H7 (cell line): ENCODE results near the gene TLL2. TPM values are rescaled to one million over a fixed set of nuclear protein-coding genes. Genes with fewer than 3 reads are reported as not detected.
A peak's percentile ranks its signal among the peaks of the same experiment; 100 is the strongest.

ENCODE experiments used
- DNase-seq: peaks from one replicate; pipeline ENCODE4 v3.0.0; 2012
- H3K27me3 ChIP-seq: 2 replicates; pipeline ENCODE4 v1.6.0; 2011; ENCODE audit warnings: mild to moderate bottlenecking, low read length; ENCODE audit not compliant: control insufficient read depth, insufficient read depth
- H3K36me3 ChIP-seq: replicated peaks from 2 replicates; pipeline ENCODE4 v1.5.1; 2011; ENCODE audit warnings: low read length; ENCODE audit not compliant: control insufficient read depth, insufficient read depth
- H3K4me3 ChIP-seq: 2 replicates; pipeline ENCODE4 v1.5.1; 2011; ENCODE audit warnings: low read depth, mild to moderate bottlenecking, control low read depth, low read length, moderate library complexity; ENCODE audit not compliant: insufficient read depth
- total RNA-seq: library from RNA; depleted of rRNA; stranded (reverse); fragments of >200 nt; shearing (Covaris generic); gene quantifications from 2 replicates; pipeline ENCODE4 v1.2.3, GENCODE V29; 2014

The TLL2 gene
- total RNA-seq, 1 experiment from 2014 or later: 2.5 TPM

- H3K27me3 ChIP-seq: no peaks in the 10 kb centered on the region; the same call in 1 of the 2 replicates
- peak; percentile 46 for DNase-seq
- no peaks in the 10 kb centered on the region for H3K36me3 ChIP-seq
Measured at GRCh38 chr10:96339956-96340904, 173.5 kb downstream of the TLL2 start.

GRCh38 chr10:96339383-96339782, 174.3 kb downstream of the TLL2 start:
- Histone ChIP-seq H3K4me3 (no peak overlapping the region), H3K27me3 (no peaks in the 10 kb centered on the region; the same call in 1 of the 2 replicates), H3K36me3 (no peaks in the 10 kb centered on the region)
- no peak for DNase-seq

More at GRCh38 chr10:96339956-96340904, 173.5 kb downstream of the TLL2 start:
- H3K4me3 ChIP-seq: no peak overlapping the region

DNA sequence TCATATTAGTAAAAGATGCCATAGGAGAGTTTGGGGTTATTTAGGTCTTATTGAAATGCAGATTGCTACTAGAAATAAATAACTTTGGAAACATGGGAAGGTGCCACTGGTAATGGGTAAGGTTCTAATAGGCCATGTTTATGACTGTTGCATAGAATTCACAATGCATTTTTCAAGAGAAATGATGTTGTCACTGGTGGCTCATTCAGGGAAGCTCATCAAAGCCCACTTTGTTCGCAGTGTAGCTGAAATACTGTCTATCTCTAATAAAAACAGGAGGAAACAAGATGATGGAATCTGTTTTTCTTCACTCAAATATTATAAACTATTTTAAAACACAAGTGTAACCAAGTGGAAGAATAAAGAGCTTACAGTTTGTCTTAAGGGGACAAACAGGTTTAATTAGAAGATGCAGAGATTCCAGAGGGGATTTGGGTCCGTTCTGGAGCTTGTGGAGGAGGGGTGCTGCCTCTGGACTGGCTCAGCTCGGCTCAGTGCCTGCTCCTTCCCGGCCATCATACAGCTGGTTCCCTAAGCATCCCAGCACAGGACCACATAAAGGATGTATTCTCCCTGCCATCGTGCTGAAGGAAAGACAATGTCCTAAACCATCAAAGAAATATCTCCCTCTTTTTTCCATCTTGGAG, 175.3 kb downstream of the TLL2 start:
- Histone ChIP-seq H3K4me3 (no peak overlapping the region), H3K36me3 (no peaks in the 10 kb centered on the region), H3K27me3 (no peaks in the 10 kb centered on the region; the same call in 1 of the 2 replicates)
- DNase-seq: no peak

- Histone ChIP-seq H3K27me3 (no peaks in the 10 kb centered on the region), H3K4me3 (no peak overlapping the region), H3K36me3 (no peaks in the 10 kb centered on the region)
- DNase-seq: no peak
Measured at GRCh38 chr10:96337106-96337505, 176.6 kb downstream of the TLL2 start.

DNA sequence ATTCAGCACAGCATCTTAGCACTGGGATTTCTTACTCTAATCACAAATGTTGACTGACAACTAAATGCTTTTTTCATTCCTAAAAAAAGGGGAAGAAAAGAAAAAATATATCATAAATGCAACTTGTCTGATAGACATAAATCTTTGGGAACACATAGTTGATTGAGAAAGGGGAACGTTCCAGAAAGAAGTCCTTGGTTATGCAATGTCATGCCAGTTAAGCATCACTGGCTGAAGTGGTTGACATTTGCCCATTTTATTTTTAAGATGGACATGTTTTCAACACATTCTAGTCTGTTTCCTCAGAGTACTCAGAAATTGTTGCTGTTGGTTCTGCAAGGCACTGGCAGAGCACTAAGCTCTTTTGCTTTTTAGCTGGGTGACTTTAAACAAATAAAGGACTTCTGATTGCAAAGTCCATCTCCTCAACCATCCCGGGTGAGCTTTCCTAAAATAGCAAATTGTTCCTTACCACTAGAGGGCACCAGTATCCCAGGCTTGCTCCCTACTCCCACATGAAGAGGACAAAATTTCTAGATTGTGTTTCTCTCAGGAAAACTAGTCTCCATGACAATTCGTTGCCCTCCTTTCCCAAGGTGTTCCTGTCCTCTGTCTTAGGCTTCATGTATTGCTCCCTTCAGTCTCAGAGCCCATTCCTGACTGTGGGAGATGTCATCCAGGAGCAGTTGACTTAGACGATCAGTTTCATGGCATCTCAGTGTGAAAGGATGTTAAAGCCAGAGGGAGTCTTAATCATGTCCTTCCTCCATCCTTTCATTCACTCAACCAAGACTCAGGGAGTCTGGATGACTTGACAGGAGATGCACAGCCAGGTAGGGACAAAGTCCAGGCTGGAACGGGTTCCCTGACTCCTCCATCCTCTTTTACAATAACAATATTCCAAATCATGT, 178.9 kb downstream of the TLL2 start:
- no peaks in the 10 kb centered on the region for H3K36me3 ChIP-seq
- no peak overlapping the region for H3K4me3 ChIP-seq
- no peaks in the 10 kb centered on the region for H3K27me3 ChIP-seq
- peak; percentile 60 for DNase-seq

GRCh38 chr10:96333101-96333500, 180.6 kb downstream of the TLL2 start:
- Histone ChIP-seq H3K4me3 (no peak overlapping the region), H3K27me3 (no peaks in the 10 kb centered on the region; the same call in 1 of the 2 replicates), H3K36me3 (no peaks in the 10 kb centered on the region)
- no peak for DNase-seq

DNA sequence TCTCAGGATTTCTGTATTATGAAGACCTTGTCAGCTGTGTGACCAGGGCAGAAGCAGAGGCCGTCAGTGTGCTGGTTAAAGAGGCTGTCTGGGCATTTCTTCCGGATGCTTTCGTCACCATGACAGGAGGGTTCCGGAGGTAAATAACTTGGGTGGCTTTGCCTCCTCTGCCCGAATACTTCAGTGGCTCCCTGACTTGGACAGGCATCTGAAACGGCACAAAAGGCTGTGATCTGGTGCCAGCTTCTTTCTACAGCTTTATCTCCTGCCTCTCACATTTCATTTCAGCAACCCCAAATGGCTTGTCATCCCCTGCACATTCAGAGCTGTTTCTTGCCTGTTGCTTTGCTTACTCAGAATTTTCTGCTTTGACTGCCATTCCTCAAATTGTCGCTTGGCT, 186.3 kb downstream of the TLL2 start:
- no peak overlapping the region for H3K4me3 ChIP-seq
- no peaks in the 10 kb centered on the region for H3K36me3 ChIP-seq
- DNase-seq: no peak
- H3K27me3 ChIP-seq: no peaks in the 10 kb centered on the region; the same call in 1 of the 2 replicates

- no peaks in the 10 kb centered on the region; the same call in 1 of the 2 replicates for H3K27me3 ChIP-seq
- H3K36me3 ChIP-seq: no peaks in the 10 kb centered on the region
- DNase-seq: no peak
- no peak overlapping the region for H3K4me3 ChIP-seq
Measured at GRCh38 chr10:96325719-96326373, 187.9 kb downstream of the TLL2 start.

GRCh38 chr10:96324447-96324846, 189.3 kb downstream of the TLL2 start:
- H3K36me3 ChIP-seq: no peaks in the 10 kb centered on the region
- DNase-seq: no peak

GRCh38 chr10:96322275-96322674, 191.5 kb downstream of the TLL2 start:
- Histone ChIP-seq H3K36me3 (no peaks in the 10 kb centered on the region), H3K4me3 (no peak overlapping the region), H3K27me3 (no peaks in the 10 kb centered on the region)
- DNase-seq: no peak

More at GRCh38 chr10:96324447-96324846, 189.3 kb downstream of the TLL2 start:
- H3K27me3 ChIP-seq: no peaks in the 10 kb centered on the region; the same call in 1 of the 2 replicates
- H3K4me3 ChIP-seq: no peak overlapping the region

DNA sequence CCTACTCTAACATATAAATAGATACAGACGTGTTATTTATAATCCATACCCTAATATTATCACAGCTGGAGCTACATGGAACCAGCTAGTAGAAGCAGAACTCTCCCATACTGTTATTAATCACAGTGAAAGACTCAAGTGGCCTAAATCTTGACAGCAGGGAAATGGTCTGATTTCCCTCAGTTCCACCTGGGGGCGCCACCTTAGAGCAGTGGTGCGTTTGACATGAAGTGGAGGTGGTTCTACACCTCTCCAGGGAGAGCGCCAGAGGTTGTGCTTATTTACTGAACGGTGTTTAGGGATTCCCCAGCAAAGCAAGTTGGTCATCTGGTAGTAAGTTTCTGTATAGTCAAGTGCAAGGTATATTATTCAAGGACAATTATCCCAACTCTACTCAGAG, 191.9 kb downstream of the TLL2 start:
- H3K27me3 ChIP-seq: no peaks in the 10 kb centered on the region
- H3K36me3 ChIP-seq: no peaks in the 10 kb centered on the region
- peak; percentile 27 for DNase-seq
- no peak overlapping the region for H3K4me3 ChIP-seq

- no peaks in the 10 kb centered on the region for H3K36me3 ChIP-seq
- DNase-seq: no peak
- H3K27me3 ChIP-seq: no peaks in the 10 kb centered on the region
- H3K4me3 ChIP-seq: no peak overlapping the region
Measured at GRCh38 chr10:96319754-96320474, 193.8 kb downstream of the TLL2 start.

GRCh38 chr10:96317067-96317833, 196.5 kb downstream of the TLL2 start:
- Histone ChIP-seq H3K36me3 (no peaks in the 10 kb centered on the region), H3K27me3 (no peaks in the 10 kb centered on the region), H3K4me3 (no peak overlapping the region)
- DNase-seq: no peak
